K562 (cell line): ENCODE data around the gene COL26A1.

ENCODE experiments used
- BCL6 ChIP-seq: fragments of 250-450 bp; sonication (Bioruptor Pico); IDR thresholded peaks from 2 replicates; pipeline ENCODE4 v1.4.0; 2020
- CTCF ChIP-seq, 3 experiments: IDR thresholded peaks in 2 of 3; conservative IDR thresholded peaks in 1 of 3; 2 replicates each; pipeline ENCODE4 v1.5.1; 2011 to 2012; ENCODE audit warnings: low read length in 3 of 3, mild to moderate bottlenecking in 3 of 3, control low read depth in 2 of 3, improper control_type of control experiment in 1 of 3, inconsistent platforms in 1 of 3, low read depth in 1 of 3, mixed read lengths in 1 of 3, moderate library complexity in 1 of 3; ENCODE audit not compliant: insufficient read depth in 2 of 3
- E2F4 ChIP-seq: sonication (generic); formaldehyde crosslinking; IDR thresholded peaks from 2 replicates; pipeline ENCODE4 v1.8.0; 2022; ENCODE audit warnings: mild to moderate bottlenecking, low read depth, missing genetic modification reagents
- GABPA ChIP-seq: fragments of 200-800 bp; sonication (Bioruptor generic); conservative IDR thresholded peaks from 2 replicates; pipeline ENCODE4 v1.6.1; 2016; ENCODE audit warnings: low read depth, missing genetic modification characterization, missing compliant biosample characterization
- GMEB1 ChIP-seq: fragments of 250-450 bp; sonication (Bioruptor Pico); IDR thresholded peaks from 2 replicates; pipeline ENCODE4 v1.4.0; 2020; ENCODE audit warnings: mild to moderate bottlenecking
- HDAC8 ChIP-seq: fragments of 450-650 bp; IDR thresholded peaks from 2 replicates; pipeline ENCODE4 v1.6.1; 2016; ENCODE audit warnings: mild to moderate bottlenecking, missing genetic modification characterization, moderate library complexity, missing compliant biosample characterization
- HMGXB4 ChIP-seq: sonication (generic); formaldehyde crosslinking; IDR thresholded peaks from 2 replicates; pipeline ENCODE4 v1.8.1; 2023; ENCODE audit warnings: mild to moderate bottlenecking, missing genetic modification reagents
- JUN ChIP-seq, 2 experiments: sonication (generic) in 1 of 2; formaldehyde crosslinking in 1 of 2; IDR thresholded peaks; 2 replicates each; pipeline versions ENCODE4 v1.6.1 to v1.8.0; 2012 to 2022; ENCODE audit warnings: borderline replicate concordance in 2 of 2, mild to moderate bottlenecking in 2 of 2, improper control_type of control experiment in 1 of 2, low read depth in 1 of 2, low read length in 1 of 2, missing genetic modification reagents in 1 of 2
- MAZ ChIP-seq, 2 experiments: fragments of 450-650 bp in 1 of 2; sonication (generic) in 1 of 2; formaldehyde crosslinking; IDR thresholded peaks in 1 of 2; conservative IDR thresholded peaks in 1 of 2; 2 replicates each; pipeline versions ENCODE4 v1.4.0 to v1.5.0; 2020; ENCODE audit warnings: mild to moderate bottlenecking in 1 of 2, missing genetic modification reagents in 1 of 2
- SRF ChIP-seq, 2 experiments: fragments of 250-450, 450-650 bp in 1 of 2; sonication (Bioruptor Pico) in 1 of 2; sonication (generic) in 1 of 2; formaldehyde crosslinking; IDR thresholded peaks; 2 replicates each; pipeline versions ENCODE4 v1.5.0 to v1.5.1; 2020 to 2022; ENCODE audit warnings: mild to moderate bottlenecking in 1 of 2, missing genetic modification reagents in 1 of 2
- TFAP4 ChIP-seq: sonication (generic); formaldehyde crosslinking; IDR thresholded peaks from 2 replicates; pipeline ENCODE4 v1.8.0; 2022; ENCODE audit warnings: missing genetic modification reagents, mild to moderate bottlenecking, moderate library complexity, borderline replicate concordance
- TFE3 ChIP-seq: fragments of 450-650 bp; formaldehyde crosslinking; IDR thresholded peaks from 2 replicates; pipeline ENCODE4 v1.4.0; 2020; ENCODE audit warnings: mild to moderate bottlenecking, mixed read lengths
- ZBTB17 ChIP-seq: fragments of 450-650 bp; formaldehyde crosslinking; IDR thresholded peaks from 2 replicates; pipeline ENCODE4 v1.4.0; 2020; ENCODE audit warnings: mild to moderate bottlenecking

GRCh38 chr7:101363196-101363733 is 590 bp downstream of the COL26A1 start:
- TF ChIP-seq GMEB1 (CRISPR knock-in tag), result no peak
- TF ChIP-seq E2F4 (CRISPR knock-in tag), result no peak
- TF ChIP-seq GABPA (tag), result no peak
- TF ChIP-seq JUN (IDR thresholded peaks at IDR 0.05; ENCODE audit: borderline replicate concordance, low read depth, low read length), result no peak
- no peak for TF ChIP-seq JUN (CRISPR knock-in tag; IDR thresholded peaks at IDR 0.05; ENCODE audit: borderline replicate concordance)
- no peak for TF ChIP-seq SRF (CRISPR knock-in tag; IDR thresholded peaks at IDR 0.05)
- no peak for TF ChIP-seq HMGXB4 (CRISPR knock-in tag)
- no peak for TF ChIP-seq TFAP4 (CRISPR knock-in tag)
- no peak for TF ChIP-seq ZBTB17
- TF ChIP-seq MAZ (CRISPR knock-in tag; conservative IDR thresholded peaks at IDR 0.05 in 1 of 2, IDR thresholded peaks at IDR 0.05 in 1 of 2), result no peak
- TF ChIP-seq TFE3, result no peak
- TF ChIP-seq HDAC8 (tag), result no peak
- no peak for TF ChIP-seq BCL6 (CRISPR knock-in tag)
- no peak for TF ChIP-seq CTCF (IDR thresholded peaks at IDR 0.05 in 2 of 3, conservative IDR thresholded peaks at IDR 0.05 in 1 of 3; ENCODE audit: insufficient read depth in 2 of 3, low read depth in 1 of 3, low read length in 3 of 3)
